Left lung (tissue), 10 donors: ENCODE results near the gene SEZ6. TPM values are rescaled to one million over a fixed set of nuclear protein-coding genes. Genes with fewer than 3 reads are reported as not detected.

Experiments
- ATAC-seq: fragments of 200-7000 bp; cut with Tn5 transposase; one replicate; pipeline ENCODE4 v1.9.1; 2020; ENCODE audit warnings: moderate library complexity
- DNase-seq, 4 donors: peaks; one replicate each; pipeline ENCODE4 v3.0.0-alpha.2; 2013 to 2020
- H3K27ac ChIP-seq, 2 donors: fragments of 200-600 bp; sonication (generic) in 1 of 2; one replicate each; pipeline versions ENCODE4 v1.5.0 to v1.8.0; 2020 to 2021
- H3K27me3 ChIP-seq, 2 donors: fragments of 200-600 bp; sonication (generic) in 1 of 2; one replicate each; pipeline versions ENCODE4 v1.5.0 to v1.8.0; 2020 to 2021
- H3K36me3 ChIP-seq, 2 donors: fragments of 200-600 bp; sonication (generic) in 1 of 2; one replicate each; pipeline versions ENCODE4 v1.5.0 to v1.8.0; 2020 to 2021
- H3K4me1 ChIP-seq, 2 donors: fragments of 200-600 bp; one replicate each; pipeline ENCODE4 v1.8.0; 2021
- H3K4me3 ChIP-seq, 2 donors: fragments of 200-600 bp; sonication (generic) in 1 of 2; one replicate each; pipeline versions ENCODE4 v1.5.0 to v1.8.0; 2020 to 2021; ENCODE audit warnings: mild to moderate bottlenecking in 1 of 2
- H3K9me3 ChIP-seq, 2 donors: fragments of 200-600 bp; sonication (generic) in 1 of 2; one replicate each; pipeline versions ENCODE4 v1.5.0 to v1.8.0; 2020 to 2021
- CTCF ChIP-seq, 2 donors: fragments of 200-600 bp; sonication (generic) in 1 of 2; IDR thresholded peaks; one replicate each; pipeline versions ENCODE4 v1.5.0 to v1.8.0; 2021; ENCODE audit warnings: antibody characterized with exemption in 2 of 2
- intact Hi-C, 2 donors: fragments of 100-400 bp; cut with DNase I; formaldehyde crosslinking; loops; one replicate each; pipeline versions ENCODE4 v1.11.2 to v1.14.2; 2022
- polyA plus RNA-seq, 6 donors: library from polyadenylated mRNA; unstranded; fragments of 120-200 nt; gene quantifications; one replicate each; pipeline ENCODE4 v1.2.1, GENCODE V29; 2013; ENCODE audit not compliant: insufficient read length in 6 of 6
- total RNA-seq, 2 donors: library from RNA; stranded (reverse); fragmentation: NEBNext Ultra II Directional; extraction: Animal tissue kit (Norgen Biotek cat#: 25700); gene quantifications; one replicate each; pipeline ENCODE4 v1.2.1, GENCODE V29; 2021
- donor health status: DM: no; HTN: yes; CAD: no.
- donor health status: DM: no; HTN: no; CAD: no.

Gene SEZ6
- total and polyA plus RNA-seq, 8 donors = 0.09 to 1.2 (median 0.81) TPM; not detected in 1

- DNase-seq = no peak
- no peak overlapping the region for H3K27ac ChIP-seq
- H3K36me3 ChIP-seq = no peaks in the 10 kb centered on the region
- peaks cover 0 to 14% of the 10 kb centered on the region in 2 donors for H3K4me1 ChIP-seq
- no peak for TF ChIP-seq CTCF (IDR thresholded peaks at IDR 0.05)
- no peak overlapping the region for H3K4me3 ChIP-seq
- no peak for ATAC-seq
- H3K9me3 ChIP-seq = no peaks in the 10 kb centered on the region
- peaks cover 7 to 47% of the 10 kb centered on the region in 2 donors for H3K27me3 ChIP-seq
- intact Hi-C loops = no loop called here
Observed at GRCh38 chr17:28988475-28988874, 17.4 kb downstream of the SEZ6 start.

GRCh38 chr17:28986714-28987655, 18.8 kb downstream of the SEZ6 start:
- Histone ChIP-seq H3K9me3 (no peaks in the 10 kb centered on the region), H3K27ac (no peak overlapping the region), H3K4me3 (no peak overlapping the region), H3K36me3 (no peaks in the 10 kb centered on the region), H3K4me1 (peaks cover 0 to 29% of the 10 kb centered on the region in 2 donors), H3K27me3 (peaks cover 7 to 37% of the 10 kb centered on the region in 2 donors)
- DNase-seq = no peak
- intact Hi-C loops = no loop called here
- TF ChIP-seq CTCF (IDR thresholded peaks at IDR 0.05) = no peak
- ATAC-seq = no peak

GRCh38 chr17:28985950-28986713, 19.7 kb downstream of the SEZ6 start:
- peaks cover 0 to 37% of the 10 kb centered on the region in 2 donors for H3K4me1 ChIP-seq
- H3K36me3 ChIP-seq = no peaks in the 10 kb centered on the region
- H3K27me3 ChIP-seq = peaks cover 7 to 37% of the 10 kb centered on the region in 2 donors
- no peak for DNase-seq
- no peaks in the 10 kb centered on the region for H3K9me3 ChIP-seq
- no peak for TF ChIP-seq CTCF (IDR thresholded peaks at IDR 0.05)
- H3K27ac ChIP-seq = no peak overlapping the region
- no peak overlapping the region for H3K4me3 ChIP-seq
- no peak for ATAC-seq
- intact Hi-C loops = no loop called here

GRCh38 chr17:28983286-28984230, 22.3 kb downstream of the SEZ6 start:
- ATAC-seq (no peak), DNase-seq (no peak)
- Histone ChIP-seq H3K36me3 (no peaks in the 10 kb centered on the region), H3K4me1 (peaks cover 0 to 40% of the 10 kb centered on the region in 2 donors), H3K4me3 (no peak overlapping the region), H3K27ac (peak overlapping the region in 1 of 2 donors; percentile 95), H3K9me3 (no peaks in the 10 kb centered on the region), H3K27me3 (peaks cover 7 to 36% of the 10 kb centered on the region in 2 donors)
- intact Hi-C loops = no loop called here
- TF ChIP-seq CTCF (IDR thresholded peaks at IDR 0.05) = no peak
